IMR-90 (cell line): Measurements from ENCODE around the gene ORMDL2. TPM values are rescaled to one million over a fixed set of nuclear protein-coding genes. Genes with fewer than 3 reads are reported as not detected.
A peak's percentile ranks its signal among the peaks of the same experiment; 100 is the strongest.

Source experiments
- ATAC-seq: fragments of 200-7000 bp; cut with Tn5 transposase; 2 replicates; pipeline ENCODE4 v1.9.1; 2020; ENCODE audit warnings: low read depth, mild to moderate bottlenecking, moderate library complexity
- BruUV-seq: library from RNA; stranded (reverse); fragments of 400-500 nt; replicated peaks from 2 replicates; lab custom pipeline; 2021; lab: Mats Ljungman, UMichigan
- CTCF ChIA-PET: fragments of 300-600 bp; formaldehyde crosslinking; extraction: SDS; loops from one replicate; lab custom pipeline; 2021; ENCODE audit warnings: antibody characterized with exemption; lab: Yijun Ruan, JAX
- POLR2A ChIA-PET: fragments of 300-600 bp; sonication (Branson Sonifier 250); formaldehyde crosslinking; loops from one replicate; lab custom pipeline; 2022; ENCODE audit warnings: antibody characterized with exemption; ENCODE audit not compliant: unreplicated experiment; lab: Charles Lee
- DNase-seq: peaks from one replicate; pipeline ENCODE4 v3.0.0; 2013
- H2AFZ ChIP-seq: replicated peaks from 2 replicates; pipeline ENCODE3; 2013; ENCODE audit warnings: low read length, mild to moderate bottlenecking; ENCODE audit not compliant: poor library complexity
- H2AK5ac ChIP-seq: 2 replicates; pipeline ENCODE4 v1.6.1; 2013; ENCODE audit warnings: low read depth, low read length, inconsistent platforms
- H2AK9ac ChIP-seq: replicated peaks from 2 replicates; pipeline ENCODE3; 2013; ENCODE audit warnings: mild to moderate bottlenecking, low read depth, low read length, moderate library complexity; ENCODE audit not compliant: poor library complexity
- H2BK120ac ChIP-seq: 2 replicates; pipeline ENCODE4 v1.6.1; 2013; ENCODE audit warnings: low read depth, low read length, inconsistent platforms
- H2BK15ac ChIP-seq: 3 replicates; pipeline ENCODE4 v1.6.1; 2013; ENCODE audit warnings: low read depth, low read length, inconsistent platforms
- H2BK20ac ChIP-seq: 2 replicates; pipeline ENCODE4 v1.6.1; 2013; ENCODE audit warnings: low read depth, mild to moderate bottlenecking, inconsistent platforms, low read length, moderate library complexity
- H2BK5ac ChIP-seq: 2 replicates; pipeline ENCODE4 v1.6.1; 2013; ENCODE audit warnings: mild to moderate bottlenecking, low read depth, low read length, inconsistent platforms; ENCODE audit not compliant: poor library complexity, severe bottlenecking
- H3K14ac ChIP-seq: replicated peaks from 2 replicates; pipeline ENCODE4 v1.6.1; 2013; ENCODE audit warnings: low read depth, low read length, inconsistent platforms
- H3K18ac ChIP-seq: 2 replicates; pipeline ENCODE4 v1.6.1; 2013; ENCODE audit warnings: low read depth, low read length, control low read depth
- H3K23ac ChIP-seq: 2 replicates; pipeline ENCODE4 v1.6.1; 2013; ENCODE audit warnings: low read depth, low read length, inconsistent platforms
- H3K27ac ChIP-seq: 2 replicates; pipeline ENCODE4 v1.5.1; 2013; ENCODE audit warnings: mild to moderate bottlenecking, control low read depth, low read length; ENCODE audit not compliant: insufficient read depth
- H3K27me3 ChIP-seq: 2 replicates; pipeline ENCODE4 v1.6.1; 2013; ENCODE audit warnings: low read length; ENCODE audit not compliant: control insufficient read depth, insufficient read depth
- H3K36me3 ChIP-seq: 2 replicates; pipeline ENCODE4 v1.6.1; 2013; ENCODE audit warnings: low read length, mixed read lengths; ENCODE audit not compliant: control insufficient read depth, insufficient read depth
- H3K4ac ChIP-seq: 2 replicates; pipeline ENCODE4 v1.6.1; 2013; ENCODE audit warnings: low read depth, low read length, inconsistent platforms
- H3K4me1 ChIP-seq: 2 replicates; pipeline ENCODE4 v1.6.1; 2013; ENCODE audit warnings: low read length, mixed read lengths; ENCODE audit not compliant: control insufficient read depth, insufficient read depth
- H3K4me2 ChIP-seq: 2 replicates; pipeline ENCODE4 v1.6.1; 2013; ENCODE audit warnings: low read depth, mild to moderate bottlenecking, control low read depth, low read length, moderate library complexity
- H3K4me3 ChIP-seq: 2 replicates; pipeline ENCODE4 v1.5.1; 2013; ENCODE audit warnings: low read depth, mild to moderate bottlenecking, control low read depth, low read length, moderate library complexity; ENCODE audit not compliant: insufficient read depth
- H3K56ac ChIP-seq: 2 replicates; pipeline ENCODE4 v1.6.1; 2013; ENCODE audit warnings: low read length, inconsistent platforms; ENCODE audit not compliant: insufficient read depth; ENCODE audit errors: extremely low read depth
- H3K79me1 ChIP-seq, 2 experiments: 2 replicates each; pipeline ENCODE4 v1.6.1; 2013; ENCODE audit warnings: low read length in 2 of 2, inconsistent platforms in 1 of 2, low read depth in 1 of 2
- H3K9ac ChIP-seq: 2 replicates; pipeline ENCODE4 v1.6.1; 2013; ENCODE audit warnings: low read depth, low read length, control low read depth
- H3K9me1 ChIP-seq: 2 replicates; pipeline ENCODE4 v1.6.1; 2013; ENCODE audit warnings: low read length, inconsistent platforms; ENCODE audit not compliant: insufficient read depth
- H3K9me3 ChIP-seq: 2 replicates; pipeline ENCODE4 v1.6.1; 2013; ENCODE audit warnings: low read length; ENCODE audit not compliant: control insufficient read depth, insufficient read depth
- H4K20me1 ChIP-seq: 2 replicates; pipeline ENCODE4 v1.6.1; 2013; ENCODE audit warnings: low read length, inconsistent platforms; ENCODE audit not compliant: insufficient read depth
- H4K5ac ChIP-seq: 2 replicates; pipeline ENCODE4 v1.6.1; 2013; ENCODE audit warnings: mild to moderate bottlenecking, low read depth, low read length, control low read depth
- H4K8ac ChIP-seq, 2 experiments: 2 replicates each; pipeline ENCODE4 v1.6.1; 2013; ENCODE audit warnings: low read depth in 2 of 2, low read length in 2 of 2, control low read depth in 1 of 2, inconsistent platforms in 1 of 2
- H4K91ac ChIP-seq: 2 replicates; pipeline ENCODE4 v1.6.1; 2013; ENCODE audit warnings: low read depth, low read length, inconsistent platforms; ENCODE audit not compliant: insufficient read depth
- CEBPB ChIP-seq: IDR thresholded peaks from 2 replicates; pipeline ENCODE4 v1.6.1; 2012; ENCODE audit warnings: low read depth, low read length, improper control_type of control experiment
- FOS ChIP-seq: fragments of 150-350 bp; IDR thresholded peaks from 2 replicates; pipeline ENCODE4 v1.6.1; 2016; ENCODE audit warnings: low read depth, low read length
- MAZ ChIP-seq: IDR thresholded peaks from 2 replicates; pipeline ENCODE4 v1.6.1; 2012; ENCODE audit warnings: low read depth, mild to moderate bottlenecking, low read length, improper control_type of control experiment, moderate library complexity, borderline replicate concordance
- POLR2A ChIP-seq: IDR thresholded peaks from 2 replicates; pipeline ENCODE4 v1.6.1; 2012; ENCODE audit warnings: mild to moderate bottlenecking, low read depth, low read length
- RCOR1 ChIP-seq: IDR thresholded peaks from 2 replicates; pipeline ENCODE4 v1.6.1; 2012; ENCODE audit warnings: mild to moderate bottlenecking, low read length, improper control_type of control experiment; ENCODE audit not compliant: insufficient replicate concordance
- RFX5 ChIP-seq: IDR thresholded peaks from 2 replicates; pipeline ENCODE4 v1.8.0; 2012; ENCODE audit warnings: low read depth, mild to moderate bottlenecking, low read length, moderate library complexity
- SMC3 ChIP-seq: fragments of 150-350 bp; IDR thresholded peaks from 2 replicates; pipeline ENCODE4 v1.6.1; 2016; ENCODE audit warnings: low read depth, mild to moderate bottlenecking, antibody characterized with exemption, low read length, moderate library complexity
- USF2 ChIP-seq: fragments of 150-350 bp; IDR thresholded peaks from 2 replicates; pipeline ENCODE4 v1.6.1; 2017; ENCODE audit warnings: mild to moderate bottlenecking, antibody characterized with exemption, low read length, low read depth
- WGBS, 2 experiments: methylation state at CpG; one replicate each; pipeline versions ENCODE4 v1.1.5 to v1.1.7; 2013; ENCODE audit warnings: missing lambda C conversion rate in 2 of 2; ENCODE audit not compliant: insufficient read length in 1 of 2; ENCODE audit errors: extremely low coverage in 2 of 2; 5-methylcytosine and 5-hydroxymethylcytosine counted together
- dilution Hi-C: fragments of 300-500 bp; cut with HindIII; formaldehyde crosslinking; loops from one replicate; pipeline ENCODE4 v1.14.3; 2018; ENCODE audit warnings: low sequenced_read_pairs; ENCODE audit not compliant: unreplicated experiment
- in situ Hi-C: fragments of 300-500 bp; cut with MboI; formaldehyde crosslinking; loops from 3 replicates; pipeline ENCODE4 v1.14.3; 2019; ENCODE audit warnings: low sequenced_read_pairs, inconsistent platforms, mixed read lengths
- intact Hi-C: fragments of 100-400 bp; cut with micrococcal nuclease; formaldehyde crosslinking; loops from 2 replicates; pipeline ENCODE4 v1.10.0; 2022
- polyA plus RNA-seq, 3 experiments: library from polyadenylated mRNA; depleted of rRNA; stranded (reverse); fragments of >200 nt; gene quantifications; 2 replicates each; pipeline ENCODE4 v1.2.3, GENCODE V29; 2012; ENCODE audit warnings: low replicate concordance in 1 of 3
- total RNA-seq: library from RNA; depleted of rRNA; stranded (reverse); fragments of >200 nt; gene quantifications from 2 replicates; pipeline ENCODE4 v1.2.3, GENCODE V29; 2012
- TF ChIP-seq, protein P1 (sequence below): conservative IDR thresholded peaks from 2 replicates; pipeline ENCODE4 v1.5.1; 2012; ENCODE audit warnings: mild to moderate bottlenecking, low read depth, low read length, improper control_type of control experiment

The ORMDL2 gene
- total and polyA plus RNA-seq, 2 of the 4 experiments (the other 2 are of a cell fraction) = 20.4 to 39.7 TPM

DNA sequence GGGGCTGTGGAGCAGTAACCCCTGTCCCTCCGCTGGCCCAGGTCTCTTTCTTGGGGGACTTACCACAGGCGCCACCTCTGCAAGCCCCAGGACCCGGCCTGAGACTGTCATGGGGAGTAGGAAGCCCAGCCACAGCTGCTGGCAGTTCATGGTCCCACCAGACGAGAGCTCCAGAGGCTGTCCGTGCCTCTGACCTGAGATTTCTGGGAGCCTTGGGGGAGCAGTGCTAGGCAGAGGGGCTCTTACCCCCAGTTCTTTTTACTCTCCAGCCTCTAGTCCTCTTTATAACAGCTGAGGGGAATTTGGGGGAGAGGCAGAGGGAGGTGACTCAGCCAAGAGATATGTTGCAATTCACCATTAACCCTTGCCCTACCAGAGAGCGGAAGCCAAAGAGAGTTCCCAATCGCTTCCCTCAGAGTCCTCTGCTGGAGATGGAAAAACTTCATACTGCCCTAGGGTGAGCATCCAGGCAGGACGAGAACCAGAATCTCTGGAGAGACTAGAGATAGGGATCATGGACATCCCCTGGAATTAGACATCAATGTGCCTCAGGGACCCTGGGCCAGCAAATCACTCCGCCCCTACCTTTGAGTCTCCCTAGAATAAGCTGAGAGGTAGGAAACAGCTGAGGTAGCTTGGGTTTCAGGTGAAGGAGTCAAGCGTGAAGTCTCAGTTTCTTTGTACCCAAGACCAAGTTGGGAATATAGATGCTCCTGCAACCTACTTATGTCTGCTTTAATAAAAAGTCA lies 25.0 kb downstream of the ORMDL2 start, which contains the start of gene MMP19:
MMP19 (minus strand) TSS at position 256 of the 749 bp plus-strand sequence; CDS start at position 150, 106 bp downstream.
- peak within 1 kb of the TSS; percentile 80 to 96 for H4K8ac ChIP-seq
- peak within 1 kb of the TSS; percentile 81 for H4K91ac ChIP-seq
- peaks cover 21% of the 10 kb centered on the region for H3K36me3 ChIP-seq
- TF ChIP-seq MAZ (peak; percentile 40; the same call in 1 of the 2 replicates), RCOR1 (no peak), FOS (peak; percentile 86), CEBPB (peak; percentile 98), RFX5 (no peak), SMC3 (0 out of 2 replicates have a peak, but pooled peaks have one; percentile 7), POLR2A (peak; percentile 82), USF2 (no peak)
- TF ChIP-seq, protein P1, sequence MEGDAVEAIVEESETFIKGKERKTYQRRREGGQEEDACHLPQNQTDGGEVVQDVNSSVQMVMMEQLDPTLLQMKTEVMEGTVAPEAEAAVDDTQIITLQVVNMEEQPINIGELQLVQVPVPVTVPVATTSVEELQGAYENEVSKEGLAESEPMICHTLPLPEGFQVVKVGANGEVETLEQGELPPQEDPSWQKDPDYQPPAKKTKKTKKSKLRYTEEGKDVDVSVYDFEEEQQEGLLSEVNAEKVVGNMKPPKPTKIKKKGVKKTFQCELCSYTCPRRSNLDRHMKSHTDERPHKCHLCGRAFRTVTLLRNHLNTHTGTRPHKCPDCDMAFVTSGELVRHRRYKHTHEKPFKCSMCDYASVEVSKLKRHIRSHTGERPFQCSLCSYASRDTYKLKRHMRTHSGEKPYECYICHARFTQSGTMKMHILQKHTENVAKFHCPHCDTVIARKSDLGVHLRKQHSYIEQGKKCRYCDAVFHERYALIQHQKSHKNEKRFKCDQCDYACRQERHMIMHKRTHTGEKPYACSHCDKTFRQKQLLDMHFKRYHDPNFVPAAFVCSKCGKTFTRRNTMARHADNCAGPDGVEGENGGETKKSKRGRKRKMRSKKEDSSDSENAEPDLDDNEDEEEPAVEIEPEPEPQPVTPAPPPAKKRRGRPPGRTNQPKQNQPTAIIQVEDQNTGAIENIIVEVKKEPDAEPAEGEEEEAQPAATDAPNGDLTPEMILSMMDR = 0 out of 2 replicates have a peak, but pooled peaks have one; percentile 11
- ChIA-PET POLR2A (no interaction called here), CTCF (interaction anchor here (0.5 to 1.1 kb wide), 2 partner anchors 23 to 139 kb away, joined by 3 read pairs; no protein-coding TSS in a partner anchor)
- H2AK9ac ChIP-seq = peak within 1 kb of the TSS; percentile 96
- H4K5ac ChIP-seq = peak within 1 kb of the TSS; percentile 60
- H3K27ac ChIP-seq = peak within 1 kb of the TSS; percentile 67
- intact Hi-C loops (no loop called here), dilution Hi-C loops (no loop called here), in situ Hi-C loops (no loop called here)
- H3K9ac ChIP-seq = peak within 1 kb of the TSS; percentile 73
- H2BK120ac ChIP-seq = peak within 1 kb of the TSS; percentile 87
- peak within 1 kb of the TSS; percentile 77 for H3K56ac ChIP-seq
- peak within 1 kb of the TSS; percentile 64 for H3K18ac ChIP-seq
- H2BK20ac ChIP-seq = peak within 1 kb of the TSS; percentile 96
- H2BK5ac ChIP-seq = peak within 1 kb of the TSS; percentile 49
- peak within 1 kb of the TSS; percentile 59 for H3K4me3 ChIP-seq
- peaks cover 21% of the 10 kb centered on the region for H3K9me1 ChIP-seq
- no TSS peak for BruUV-seq
- H2BK15ac ChIP-seq = peak within 1 kb of the TSS; percentile 94; the same call in 2 of the 3 replicates
- peak within 1 kb of the TSS; percentile 93 for H3K4me2 ChIP-seq
- H3K14ac ChIP-seq = peak within 1 kb of the TSS; percentile 84
- 100% methylated on average over 2 of the region's 10 CpGs; no CpG with 5 or more reads in 1 of the 2 experiments for WGBS, 2 experiments
- peaks cover 19% of the 10 kb centered on the region for H3K4me1 ChIP-seq
- H2AFZ ChIP-seq = peak within 1 kb of the TSS; percentile 82
- ATAC-seq = peak; percentile 80
- peak; percentile 82 for DNase-seq
- H3K27me3 ChIP-seq = no peaks in the 10 kb centered on the region
- peak within 1 kb of the TSS; percentile 95 for H3K4ac ChIP-seq
- H3K79me1 ChIP-seq = peaks cover 13 to 37% of the 10 kb centered on the region in 2 experiments
- no peaks in the 10 kb centered on the region for H3K9me3 ChIP-seq
- peak within 1 kb of the TSS; percentile 97 for H2AK5ac ChIP-seq
- H3K23ac ChIP-seq = peak within 1 kb of the TSS; percentile 71; the same call in 1 of the 2 replicates
- no peaks in the 10 kb centered on the region for H4K20me1 ChIP-seq
